Camera-type eye (tissue), 1 donor: Measurements from ENCODE around the gene GUF1. TPM values are rescaled to one million over a fixed set of nuclear protein-coding genes. Genes with fewer than 3 reads are reported as not detected.

Experiments
- total RNA-seq: library from RNA; depleted of rRNA; stranded (reverse); fragments of >200 nt; gene quantifications from one replicate; pipeline ENCODE4 v1.2.3, GENCODE V29; 2014

The GUF1 gene
- 40.0 TPM for total RNA-seq

GRCh38 chr4:44678094-44679041 is at the start of gene GUF1:
Gene GUF1, plus strand, starts transcription at chr4:44678420. Its CDS starts 203 bp downstream, at chr4:44678623.

GRCh38 chr4:44651425-44651824 is 26.8 kb upstream of the GUF1 start, which contains the start of gene YIPF7:
Gene YIPF7, minus strand, starts transcription at chr4:44651625. Its CDS starts 1,525 bp downstream, at chr4:44650100.

GRCh38 chr4:44726038-44726871 is 48.0 kb downstream of the GUF1 start, which contains the start of gene GNPDA2:
Gene GNPDA2, minus strand, starts transcription at chr4:44726556. Its CDS starts 4,349 bp downstream, at chr4:44722207.

Other genes starting within 250 kb of the GUF1 start
- gene KCTD8, start 229.6 kb upstream of the GUF1 start, total RNA-seq: 9.3 TPM
- 0.44 TPM for gene YIPF7, start 26.8 kb upstream of the GUF1 start, total RNA-seq
- gene GNPDA2, start 48.1 kb downstream of the GUF1 start, total RNA-seq: 39.5 TPM